ENCODE results near the gene NADSYN1.
A peak's percentile ranks its signal among the peaks of the same experiment; 100 is the strongest.
"Not testable (repeated sequence)": the region's sequence is repeated elsewhere in the genome, so short reads cannot be mapped to it uniquely, and the experiment has no call there.

The NADSYN1 gene

DNA sequence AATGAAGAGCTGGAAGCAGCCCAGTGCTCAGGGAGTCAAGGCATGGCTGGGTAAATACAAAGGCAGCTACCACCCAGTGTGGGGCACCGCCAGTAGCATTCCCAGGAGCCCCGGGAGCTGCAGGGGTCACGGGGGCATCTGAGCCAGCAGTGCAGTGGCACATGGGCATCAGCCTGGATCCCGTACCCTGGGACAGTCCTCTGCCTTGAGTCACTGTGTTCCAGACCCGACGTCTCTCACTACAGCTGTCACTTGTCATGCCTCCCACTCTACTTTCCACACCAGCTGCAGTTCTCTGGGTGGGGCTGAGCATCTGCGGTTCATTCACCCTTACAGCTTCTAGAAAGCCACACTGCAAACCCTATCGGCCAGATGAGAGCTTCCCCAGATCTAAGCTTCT, 34.4 kb upstream of the NADSYN1 start:
- Histone ChIP-seq H3K9me3 (ENCODE audit: insufficient read depth, low read length) (no peaks in the 10 kb centered on the region), H3K27me3 (ENCODE audit: low read length) (no peaks in the 10 kb centered on the region), H3K4me3 (ENCODE audit: insufficient read depth, low read length, poor library complexity, severe bottlenecking) (no peak overlapping the region), H3K9me2 (replicated peaks; ENCODE audit: insufficient read depth, low read length) (no peaks in the 10 kb centered on the region), H4K20me1 (ENCODE audit: low read depth, low read length) (no peaks in the 10 kb centered on the region), H3F3A (ENCODE audit: insufficient read depth) (no peaks in the 10 kb centered on the region), H3K36me3 (ENCODE audit: low read length) (no peaks in the 10 kb centered on the region), H3K79me2 (ENCODE audit: insufficient read depth, low read length) (no peaks in the 10 kb centered on the region), H3K27ac (ENCODE audit: low read depth, low read length) (no peak overlapping the region), H3K9ac (ENCODE audit: low read length) (no peak overlapping the region), H2AFZ (ENCODE audit: low read depth, low read length, severe bottlenecking) (no peak overlapping the region), H3K4me2 (ENCODE audit: low read depth, low read length, poor library complexity, severe bottlenecking) (no peak overlapping the region)
- no peak for TF ChIP-seq EZH2phosphoT487 (conservative IDR thresholded peaks at IDR 0.05; ENCODE audit: low read length)
- TF ChIP-seq, protein P1, sequence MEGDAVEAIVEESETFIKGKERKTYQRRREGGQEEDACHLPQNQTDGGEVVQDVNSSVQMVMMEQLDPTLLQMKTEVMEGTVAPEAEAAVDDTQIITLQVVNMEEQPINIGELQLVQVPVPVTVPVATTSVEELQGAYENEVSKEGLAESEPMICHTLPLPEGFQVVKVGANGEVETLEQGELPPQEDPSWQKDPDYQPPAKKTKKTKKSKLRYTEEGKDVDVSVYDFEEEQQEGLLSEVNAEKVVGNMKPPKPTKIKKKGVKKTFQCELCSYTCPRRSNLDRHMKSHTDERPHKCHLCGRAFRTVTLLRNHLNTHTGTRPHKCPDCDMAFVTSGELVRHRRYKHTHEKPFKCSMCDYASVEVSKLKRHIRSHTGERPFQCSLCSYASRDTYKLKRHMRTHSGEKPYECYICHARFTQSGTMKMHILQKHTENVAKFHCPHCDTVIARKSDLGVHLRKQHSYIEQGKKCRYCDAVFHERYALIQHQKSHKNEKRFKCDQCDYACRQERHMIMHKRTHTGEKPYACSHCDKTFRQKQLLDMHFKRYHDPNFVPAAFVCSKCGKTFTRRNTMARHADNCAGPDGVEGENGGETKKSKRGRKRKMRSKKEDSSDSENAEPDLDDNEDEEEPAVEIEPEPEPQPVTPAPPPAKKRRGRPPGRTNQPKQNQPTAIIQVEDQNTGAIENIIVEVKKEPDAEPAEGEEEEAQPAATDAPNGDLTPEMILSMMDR (IDR thresholded peaks at IDR 0.05; ENCODE audit: insufficient read depth, low read length, poor library complexity, severe bottlenecking) = no peak

DNA sequence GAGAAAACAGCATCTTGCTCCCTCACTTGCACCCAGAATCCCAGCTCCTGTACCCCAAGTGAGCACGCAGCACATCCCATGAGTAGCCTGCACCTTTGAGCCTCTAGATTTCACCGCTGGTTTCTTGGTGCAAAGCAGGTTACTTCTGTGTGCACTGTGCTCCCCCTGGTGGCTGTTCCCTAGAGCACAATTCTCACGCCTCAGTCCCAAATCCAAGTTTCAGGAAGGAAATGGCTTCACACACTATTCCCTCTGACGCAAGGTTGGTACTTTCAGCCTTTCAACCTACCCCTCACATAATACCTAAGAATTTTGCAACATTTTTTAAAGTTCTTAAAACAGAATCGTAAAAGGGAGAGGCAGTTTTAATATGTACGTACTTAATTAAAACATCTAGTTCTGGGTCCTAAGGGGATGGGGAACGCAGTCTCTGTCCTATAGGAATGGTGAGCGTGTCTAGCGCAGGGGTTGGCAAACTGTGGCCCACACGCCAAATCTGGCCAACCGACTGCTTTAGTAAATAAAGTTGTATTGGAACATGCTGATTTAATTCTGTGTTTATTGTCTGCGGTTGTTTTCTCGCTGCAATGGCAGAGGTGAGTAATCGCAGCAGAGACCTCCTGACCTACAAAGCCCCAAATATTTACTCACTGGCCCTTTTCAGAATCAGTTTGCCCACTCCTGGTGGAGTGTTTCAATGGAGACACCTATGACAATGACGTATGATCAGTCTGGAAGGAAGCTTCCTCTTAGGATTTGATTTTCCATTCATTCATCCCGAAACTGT, 32.4 kb upstream of the NADSYN1 start:
- no peak overlapping the region for H3K4me2 ChIP-seq (ENCODE audit: low read depth, low read length, poor library complexity, severe bottlenecking)
- H4K20me1 ChIP-seq (ENCODE audit: low read depth, low read length) = no peaks in the 10 kb centered on the region
- H3K27ac ChIP-seq (ENCODE audit: low read depth, low read length) = no peak overlapping the region
- H3K9ac ChIP-seq (ENCODE audit: low read length) = no peak overlapping the region
- H3K79me2 ChIP-seq (ENCODE audit: insufficient read depth, low read length) = no peaks in the 10 kb centered on the region
- no peak overlapping the region for H3K4me3 ChIP-seq (ENCODE audit: insufficient read depth, low read length, poor library complexity, severe bottlenecking)
- no peaks in the 10 kb centered on the region for H3K9me3 ChIP-seq (ENCODE audit: insufficient read depth, low read length)
- H3F3A ChIP-seq (ENCODE audit: insufficient read depth) = no peaks in the 10 kb centered on the region
- no peaks in the 10 kb centered on the region for H3K27me3 ChIP-seq (ENCODE audit: low read length)
- H2AFZ ChIP-seq (ENCODE audit: low read depth, low read length, severe bottlenecking) = no peak overlapping the region
- TF ChIP-seq EZH2phosphoT487 (conservative IDR thresholded peaks at IDR 0.05; ENCODE audit: low read length) = no peak
- TF ChIP-seq, protein P1 (IDR thresholded peaks at IDR 0.05; ENCODE audit: insufficient read depth, low read length, poor library complexity, severe bottlenecking) = peak; percentile 77
- no peaks in the 10 kb centered on the region for H3K36me3 ChIP-seq (ENCODE audit: low read length)
- no peaks in the 10 kb centered on the region for H3K9me2 ChIP-seq (replicated peaks; ENCODE audit: insufficient read depth, low read length)

DNA sequence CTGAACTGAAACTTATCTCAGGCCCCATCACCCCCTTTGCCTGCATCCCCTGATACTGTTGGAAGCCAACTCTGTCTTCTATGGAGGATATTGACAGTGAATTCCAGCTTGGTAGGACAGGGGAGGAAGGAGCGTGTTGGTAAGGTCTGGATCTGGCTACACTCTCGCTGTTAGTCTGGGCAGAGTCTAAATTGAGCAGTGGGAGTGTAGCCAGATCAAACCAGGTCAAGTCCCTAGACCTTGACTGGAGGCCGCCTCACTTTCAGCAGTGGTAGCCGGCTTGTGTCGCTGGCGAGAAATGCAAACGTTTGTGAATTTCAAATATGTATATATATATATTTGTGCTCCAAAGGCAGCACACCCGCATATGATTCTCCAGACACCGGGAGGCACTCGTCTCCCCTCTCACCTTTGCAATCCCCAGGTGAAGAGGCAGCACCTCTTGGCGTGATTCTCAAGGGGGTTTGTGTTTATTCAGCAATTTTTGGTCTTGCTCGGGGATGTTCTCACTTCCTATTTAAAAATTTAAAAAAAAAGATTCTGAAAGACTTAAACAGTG, 31.5 kb upstream of the NADSYN1 start:
- no peaks in the 10 kb centered on the region for H4K20me1 ChIP-seq (ENCODE audit: low read depth, low read length)
- H3F3A ChIP-seq (ENCODE audit: insufficient read depth) = no peaks in the 10 kb centered on the region
- H3K4me3 ChIP-seq (ENCODE audit: insufficient read depth, low read length, poor library complexity, severe bottlenecking) = no peak overlapping the region
- no peaks in the 10 kb centered on the region for H3K27me3 ChIP-seq (ENCODE audit: low read length)
- no peak overlapping the region for H3K27ac ChIP-seq (ENCODE audit: low read depth, low read length)
- no peak for TF ChIP-seq EZH2phosphoT487 (conservative IDR thresholded peaks at IDR 0.05; ENCODE audit: low read length)
- H3K4me2 ChIP-seq (ENCODE audit: low read depth, low read length, poor library complexity, severe bottlenecking) = no peak overlapping the region
- no peaks in the 10 kb centered on the region for H3K36me3 ChIP-seq (ENCODE audit: low read length)
- no peak overlapping the region for H2AFZ ChIP-seq (ENCODE audit: low read depth, low read length, severe bottlenecking)
- no peaks in the 10 kb centered on the region for H3K79me2 ChIP-seq (ENCODE audit: insufficient read depth, low read length)
- no peaks in the 10 kb centered on the region for H3K9me3 ChIP-seq (ENCODE audit: insufficient read depth, low read length)
- H3K9me2 ChIP-seq (replicated peaks; ENCODE audit: insufficient read depth, low read length) = no peaks in the 10 kb centered on the region
- H3K9ac ChIP-seq (ENCODE audit: low read length) = no peak overlapping the region

DNA sequence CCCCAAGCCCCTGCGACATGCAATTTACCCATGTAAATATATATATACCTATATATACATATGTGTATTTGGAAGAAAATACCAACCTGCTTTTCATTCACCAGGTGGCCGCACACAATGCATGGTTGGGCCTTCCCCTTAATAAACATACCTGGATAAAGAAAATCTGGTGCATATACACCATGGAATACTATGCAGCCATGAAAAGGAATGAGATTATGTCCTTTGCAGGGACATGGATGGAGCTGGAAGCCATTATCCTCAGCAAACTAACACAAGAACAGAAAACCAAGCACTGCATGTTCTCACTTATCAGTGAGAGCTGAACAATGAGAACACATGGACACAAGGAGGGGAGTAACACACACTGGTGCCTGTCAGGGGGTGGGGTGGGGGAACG, 30.7 kb upstream of the NADSYN1 start:
- not testable (repeated sequence) for H3K9ac ChIP-seq (ENCODE audit: low read length); H3K27ac ChIP-seq (ENCODE audit: low read depth, low read length); H3K4me3 ChIP-seq (ENCODE audit: insufficient read depth, low read length, poor library complexity, severe bottlenecking); H2AFZ ChIP-seq (ENCODE audit: low read depth, low read length, severe bottlenecking); H3K36me3 ChIP-seq (ENCODE audit: low read length); H3K27me3 ChIP-seq (ENCODE audit: low read length); H3K79me2 ChIP-seq (ENCODE audit: insufficient read depth, low read length); H3K4me2 ChIP-seq (ENCODE audit: low read depth, low read length, poor library complexity, severe bottlenecking); H3K9me2 ChIP-seq (replicated peaks; ENCODE audit: insufficient read depth, low read length); H3F3A ChIP-seq (ENCODE audit: insufficient read depth); H4K20me1 ChIP-seq (ENCODE audit: low read depth, low read length); H3K9me3 ChIP-seq (ENCODE audit: insufficient read depth, low read length)

All from SU-DHL-6 (cell line).